Nephron (organoid): ENCODE measurements around the gene CFAP61.
A peak's percentile ranks its signal among the peaks of the same experiment; 100 is the strongest.

Experiments used
- H3K27ac Mint-ChIP-seq, 3 experiments: 2 replicates each; pipeline ENCODE4 v1.8.0; 2020; ENCODE audit warnings: mixed read lengths in 3 of 3, mild to moderate bottlenecking in 2 of 3, moderate library complexity in 1 of 3
- H3K27me3 Mint-ChIP-seq: 2 replicates; pipeline ENCODE4 v1.8.0; 2021; ENCODE audit warnings: low read depth, mild to moderate bottlenecking, moderate library complexity, mixed read lengths
- H3K36me3 Mint-ChIP-seq: 2 replicates; pipeline ENCODE4 v1.8.0; 2020; ENCODE audit warnings: low read depth, mixed read lengths
- H3K4me1 Mint-ChIP-seq: 2 replicates; pipeline ENCODE4 v1.8.0; 2020; ENCODE audit warnings: mixed read lengths
- H3K4me3 Mint-ChIP-seq, 3 experiments: 2 replicates each; pipeline ENCODE4 v1.8.0; 2020; ENCODE audit warnings: mild to moderate bottlenecking in 3 of 3, mixed read lengths in 3 of 3, moderate library complexity in 2 of 3
- H3K9me3 Mint-ChIP-seq: 2 replicates; pipeline ENCODE4 v1.8.0; 2020; ENCODE audit warnings: mixed read lengths
- CTCF ChIP-seq, 3 experiments: fragments of 200-600 bp; sonication (generic); IDR thresholded peaks; one replicate each; pipeline ENCODE4 v1.5.0; 2021; ENCODE audit warnings: antibody characterized with exemption in 3 of 3; ENCODE audit not compliant: unreplicated experiment in 3 of 3

The CFAP61 gene

GRCh38 chr20:20199361-20200160 is 147.2 kb downstream of the CFAP61 start:
- peaks cover 14% of the 10 kb centered on the region for H3K27me3 Mint-ChIP-seq
- peak overlapping the region in 1 of 3 experiments; percentile 4 for H3K27ac Mint-ChIP-seq
- peak overlapping the region in 1 of 3 experiments; percentile 10 for H3K4me3 Mint-ChIP-seq
- H3K4me1 Mint-ChIP-seq = peaks cover 31% of the 10 kb centered on the region
- no peak for TF ChIP-seq CTCF (IDR thresholded peaks at IDR 0.05; ENCODE audit: unreplicated experiment in 3 of 3)
- peaks cover 2% of the 10 kb centered on the region for H3K9me3 Mint-ChIP-seq
- H3K36me3 Mint-ChIP-seq = no peaks in the 10 kb centered on the region

GRCh38 chr20:20201124-20201523 is 148.8 kb downstream of the CFAP61 start:
- Mint-ChIP-seq H3K9me3 (peaks cover 2% of the 10 kb centered on the region), H3K27me3 (peaks cover 17% of the 10 kb centered on the region), H3K4me1 (peaks cover 34% of the 10 kb centered on the region), H3K27ac (no peak overlapping the region), H3K4me3 (no peak overlapping the region), H3K36me3 (no peaks in the 10 kb centered on the region)
- TF ChIP-seq CTCF (IDR thresholded peaks at IDR 0.05; ENCODE audit: unreplicated experiment in 3 of 3) = no peak

GRCh38 chr20:20201639-20202038 is 149.3 kb downstream of the CFAP61 start:
- H3K27me3 Mint-ChIP-seq = peaks cover 17% of the 10 kb centered on the region
- H3K4me1 Mint-ChIP-seq = peaks cover 34% of the 10 kb centered on the region
- no peak overlapping the region for H3K4me3 Mint-ChIP-seq
- no peak overlapping the region for H3K27ac Mint-ChIP-seq
- no peak for TF ChIP-seq CTCF (IDR thresholded peaks at IDR 0.05; ENCODE audit: unreplicated experiment in 3 of 3)
- H3K36me3 Mint-ChIP-seq = no peaks in the 10 kb centered on the region
- H3K9me3 Mint-ChIP-seq = peaks cover 2% of the 10 kb centered on the region

- no peak for TF ChIP-seq CTCF (IDR thresholded peaks at IDR 0.05; ENCODE audit: unreplicated experiment in 3 of 3)
- H3K36me3 Mint-ChIP-seq = no peaks in the 10 kb centered on the region
Observed at GRCh38 chr20:20202768-20203167, 150.4 kb downstream of the CFAP61 start.

GRCh38 chr20:20203784-20204183 is 151.5 kb downstream of the CFAP61 start:
- H3K9me3 Mint-ChIP-seq = no peaks in the 10 kb centered on the region
- H3K4me3 Mint-ChIP-seq = no peak overlapping the region
- H3K36me3 Mint-ChIP-seq = no peaks in the 10 kb centered on the region
- TF ChIP-seq CTCF (IDR thresholded peaks at IDR 0.05; ENCODE audit: unreplicated experiment in 3 of 3) = no peak
- H3K4me1 Mint-ChIP-seq = peaks cover 29% of the 10 kb centered on the region
- H3K27me3 Mint-ChIP-seq = peaks cover 30% of the 10 kb centered on the region
- no peak overlapping the region for H3K27ac Mint-ChIP-seq

More at GRCh38 chr20:20202768-20203167, 150.4 kb downstream of the CFAP61 start:
- H3K27ac Mint-ChIP-seq = no peak overlapping the region
- no peak overlapping the region for H3K4me3 Mint-ChIP-seq
- peaks cover 34% of the 10 kb centered on the region for H3K4me1 Mint-ChIP-seq
- peaks cover 26% of the 10 kb centered on the region for H3K27me3 Mint-ChIP-seq
- no peaks in the 10 kb centered on the region for H3K9me3 Mint-ChIP-seq

GRCh38 chr20:20204256-20204655 is 151.9 kb downstream of the CFAP61 start:
- H3K36me3 Mint-ChIP-seq = no peaks in the 10 kb centered on the region
- no peak for TF ChIP-seq CTCF (IDR thresholded peaks at IDR 0.05; ENCODE audit: unreplicated experiment in 3 of 3)

More at GRCh38 chr20:20204256-20204655, 151.9 kb downstream of the CFAP61 start:
- H3K4me1 Mint-ChIP-seq = peaks cover 24% of the 10 kb centered on the region
- H3K4me3 Mint-ChIP-seq = no peak overlapping the region
- peak overlapping the region in 1 of 3 experiments; percentile 2 for H3K27ac Mint-ChIP-seq
- peaks cover 30% of the 10 kb centered on the region for H3K27me3 Mint-ChIP-seq
- H3K9me3 Mint-ChIP-seq = no peaks in the 10 kb centered on the region
